MG63 (cell line): ENCODE results near the gene KMT2A. TPM values are rescaled to one million over a fixed set of nuclear protein-coding genes. Genes with fewer than 3 reads are reported as not detected.
"Not testable (repeated sequence)": the region's sequence is repeated elsewhere in the genome, so short reads cannot be mapped to it uniquely, and the experiment has no call there.

Experiments used
- DNase-seq: peaks from one replicate; pipeline ENCODE4 v3.0.0-alpha.2; 2020
- H3K27me3 ChIP-seq: fragments of 250-450 bp; sonication (Bioruptor Pico); 2 replicates; pipeline ENCODE4 v1.5.1; 2020; ENCODE audit warnings: mild to moderate bottlenecking, moderate library complexity
- H3K36me3 ChIP-seq: fragments of 250-450 bp; sonication (Bioruptor Pico); 2 replicates; pipeline ENCODE4 v1.5.1; 2020; ENCODE audit warnings: mild to moderate bottlenecking, moderate library complexity
- H3K4me3 ChIP-seq: fragments of 250-450 bp; sonication (Bioruptor Pico); 2 replicates; pipeline ENCODE4 v1.5.1; 2020; ENCODE audit warnings: mild to moderate bottlenecking, moderate library complexity
- H3K9me3 ChIP-seq: fragments of 250-450 bp; sonication (Bioruptor Pico); 2 replicates; pipeline ENCODE4 v1.5.1; 2020; ENCODE audit warnings: mild to moderate bottlenecking, moderate library complexity
- total RNA-seq: library from RNA; depleted of rRNA; stranded (reverse); fragments of >200 nt; shearing (Covaris generic); gene quantifications from 2 replicates; pipeline ENCODE4 v1.2.3, GENCODE V29; 2014; ENCODE audit warnings: low replicate concordance; rRNA removed

The KMT2A gene
- total RNA-seq = 6.5 and 11.9 TPM in 2 replicates

DNA sequence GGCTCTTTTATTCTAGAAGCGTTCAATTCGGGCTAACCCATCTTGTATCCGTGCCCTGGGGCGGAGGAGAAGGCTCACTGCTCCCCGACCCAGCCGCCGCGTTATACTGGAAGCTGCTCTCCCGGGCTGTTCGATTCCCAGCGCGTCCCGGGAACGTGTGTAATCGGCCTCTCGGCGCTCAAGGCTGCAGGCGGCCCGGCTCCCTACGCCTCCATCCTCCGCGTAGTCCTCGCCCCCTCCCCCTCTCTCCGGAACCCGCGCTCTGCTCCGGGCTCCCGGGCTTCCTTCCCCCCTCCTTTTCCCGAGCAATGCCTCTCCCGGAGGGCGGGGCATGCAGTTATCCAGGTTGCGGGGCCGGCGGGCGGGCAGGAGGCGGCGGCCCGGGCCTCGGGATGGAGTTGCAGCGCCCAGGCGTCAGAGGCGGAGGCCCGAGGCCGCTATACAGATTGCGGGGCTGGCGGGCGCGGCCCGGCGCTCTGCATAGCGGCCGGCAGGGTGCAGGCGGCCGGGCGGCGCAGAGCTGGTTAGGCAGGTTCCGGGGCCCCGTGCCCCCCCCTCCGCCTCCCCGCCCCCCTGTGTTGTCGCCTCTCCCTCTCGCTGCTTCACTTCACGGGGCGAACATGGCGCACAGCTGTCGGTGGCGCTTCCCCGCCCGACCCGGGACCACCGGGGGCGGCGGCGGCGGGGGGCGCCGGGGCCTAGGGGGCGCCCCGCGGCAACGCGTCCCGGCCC is at the start of gene KMT2A:
Gene KMT2A (plus strand): TSS at position 600 of the 732 bp plus-strand sequence. CDS start 21 bp downstream, at position 621.
- peak within 1 kb of the TSS; percentile 90 for H3K4me3 ChIP-seq
- DNase-seq = peak; percentile 98

GRCh38 chr11:118396097-118396501 is 40.2 kb upstream of the KMT2A start:
- Histone ChIP-seq H3K36me3 (peaks cover 33% of the 10 kb centered on the region), H3K9me3 (no peaks in the 10 kb centered on the region), H3K27me3 (no peaks in the 10 kb centered on the region; the same call in 1 of the 2 replicates), H3K4me3 (no peak overlapping the region)
- no peak for DNase-seq

More for the DNA sequence above, at the start of gene KMT2A:
- Histone ChIP-seq H3K27me3 (no peaks in the 10 kb centered on the region), H3K9me3 (no peaks in the 10 kb centered on the region), H3K36me3 (peaks cover 16% of the 10 kb centered on the region)

DNA sequence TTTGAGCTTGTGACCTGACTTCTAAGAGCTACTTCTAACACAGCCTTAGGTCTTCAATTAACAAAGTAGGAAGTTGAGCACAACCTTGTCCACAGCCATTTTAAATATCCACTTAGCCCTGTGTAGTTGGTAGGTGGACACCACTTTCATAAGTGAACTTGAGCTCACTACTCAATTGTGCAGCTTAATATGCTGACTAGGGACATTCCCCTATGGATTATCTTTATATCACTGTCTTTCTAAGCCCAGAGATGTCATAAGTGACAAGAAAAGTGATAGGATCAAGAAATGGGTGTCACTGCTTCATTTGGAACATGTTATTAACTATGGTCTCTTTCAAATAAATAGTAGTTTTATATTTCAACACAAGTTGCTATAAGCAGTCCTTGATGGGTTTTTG is 38.8 kb upstream of the KMT2A start:
- H3K9me3 ChIP-seq = no peaks in the 10 kb centered on the region
- no peak for DNase-seq
- no peaks in the 10 kb centered on the region; the same call in 1 of the 2 replicates for H3K27me3 ChIP-seq

GRCh38 chr11:118398791-118399559 is 37.3 kb upstream of the KMT2A start:
- Histone ChIP-seq H3K36me3 (peaks cover 20% of the 10 kb centered on the region), H3K27me3 (no peaks in the 10 kb centered on the region; the same call in 1 of the 2 replicates), H3K9me3 (no peaks in the 10 kb centered on the region), H3K4me3 (no peak overlapping the region)
- no peak for DNase-seq

More for the DNA sequence above, 38.8 kb upstream of the KMT2A start:
- Histone ChIP-seq H3K36me3 (peaks cover 26% of the 10 kb centered on the region), H3K4me3 (no peak overlapping the region)

DNA sequence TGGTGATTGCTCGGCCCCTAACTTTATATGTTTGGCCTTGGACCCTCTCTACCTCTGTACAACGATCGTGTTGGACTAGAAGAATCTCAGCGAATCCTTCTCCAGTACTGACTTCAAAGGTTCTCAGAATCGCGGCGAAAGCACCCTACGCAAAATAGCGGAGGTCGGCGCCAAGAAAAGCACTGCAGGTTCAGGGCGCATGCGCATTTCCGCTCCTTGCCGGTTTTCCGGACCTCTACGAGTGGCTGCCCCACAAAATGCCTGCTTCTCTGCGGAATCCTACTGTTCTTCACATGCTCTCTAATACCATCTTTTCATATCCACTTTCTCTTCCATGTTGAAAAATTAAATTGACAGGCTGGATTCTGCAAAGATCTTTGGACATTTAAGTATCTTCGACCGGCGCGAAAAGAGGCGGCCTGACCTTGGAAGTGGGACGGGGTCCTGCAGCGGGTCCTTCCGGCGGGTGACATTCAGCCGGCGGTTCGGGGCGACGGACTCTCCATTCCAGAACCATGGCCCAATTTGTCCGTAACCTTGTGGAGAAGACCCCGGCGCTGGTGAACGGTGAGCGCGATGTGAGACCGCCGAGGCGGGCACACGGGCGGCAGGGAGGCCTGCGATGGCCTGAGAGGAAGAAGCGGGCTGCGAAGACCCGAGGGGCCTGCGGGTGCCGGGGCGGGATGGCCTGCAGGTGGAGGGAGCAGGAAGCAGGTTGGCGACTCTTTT is 35.0 kb upstream of the KMT2A start, which contains the start of gene ATP5MG:
Gene ATP5MG (plus strand): TSS at position 456 of the 729 bp plus-strand sequence. CDS start 60 bp downstream, at position 516.
- peak; percentile 88 for DNase-seq
- Histone ChIP-seq H3K4me3 (peak within 1 kb of the TSS; percentile 92), H3K9me3 (no peaks in the 10 kb centered on the region), H3K36me3 (peaks cover 28% of the 10 kb centered on the region), H3K27me3 (no peaks in the 10 kb centered on the region; the same call in 1 of the 2 replicates)

DNA sequence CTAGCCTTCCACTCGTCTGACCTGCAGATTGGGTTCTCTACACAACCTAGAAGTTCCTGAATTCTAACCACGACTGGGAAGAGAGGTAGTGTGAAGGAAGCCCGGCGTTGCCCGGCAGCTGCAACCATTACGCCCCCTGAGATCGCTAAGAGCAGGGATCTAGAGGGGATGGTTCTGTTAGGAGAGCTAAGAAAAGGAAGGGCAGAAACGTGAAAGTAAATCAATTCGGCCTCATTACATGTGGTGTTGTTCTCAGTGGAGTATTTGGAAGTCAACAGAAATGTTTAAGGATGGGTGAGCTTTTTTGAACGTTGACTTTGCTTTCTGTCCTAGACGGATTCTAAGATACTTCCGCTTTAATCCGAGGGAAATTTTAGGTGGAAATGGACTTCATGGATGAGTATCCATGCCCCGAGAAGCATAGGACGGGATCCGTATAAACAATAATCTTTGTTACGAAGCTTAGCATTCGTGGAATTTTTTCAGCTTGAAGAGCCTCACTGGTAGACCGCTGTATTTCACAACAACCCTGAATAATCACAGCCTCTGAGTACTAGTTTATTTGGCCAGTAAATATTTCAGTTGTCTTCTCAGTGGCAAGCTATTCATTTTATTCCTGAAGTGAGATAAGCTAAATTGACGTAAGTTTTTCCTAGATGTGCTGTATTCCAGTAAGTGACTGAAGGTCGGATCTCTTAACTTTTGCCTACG is 34.3 kb upstream of the KMT2A start:
- peaks cover 32% of the 10 kb centered on the region for H3K36me3 ChIP-seq
- H3K27me3 ChIP-seq = no peaks in the 10 kb centered on the region; the same call in 1 of the 2 replicates
- no peak for DNase-seq
- no peaks in the 10 kb centered on the region for H3K9me3 ChIP-seq
- peak overlapping the region; percentile 92 for H3K4me3 ChIP-seq

DNA sequence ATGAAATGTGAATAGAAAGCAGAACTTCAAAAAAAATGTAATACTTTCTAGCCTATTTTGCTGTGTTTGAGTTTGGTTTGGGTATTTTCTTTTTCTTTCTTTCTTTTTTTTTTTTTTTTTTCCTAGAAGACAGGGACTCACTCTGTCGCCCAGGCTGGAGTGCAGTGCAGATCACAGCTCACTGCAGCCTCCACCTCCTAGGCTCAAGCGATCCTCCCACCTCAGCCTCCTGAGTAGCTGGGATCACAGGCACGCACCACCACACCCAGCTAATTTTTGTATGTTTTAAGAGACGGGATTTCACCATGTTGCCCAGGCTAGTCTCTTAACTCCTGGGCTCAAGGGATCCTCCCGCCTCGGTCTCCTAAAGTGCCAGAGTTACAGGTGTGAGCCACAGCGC is 33.7 kb upstream of the KMT2A start:
- DNase-seq = not testable (repeated sequence)
- H3K4me3 ChIP-seq = peak overlapping the region; percentile 92

GRCh38 chr11:118406599-118407166 is 29.6 kb upstream of the KMT2A start:
- Histone ChIP-seq H3K27me3 (no peaks in the 10 kb centered on the region), H3K36me3 (peaks cover 55% of the 10 kb centered on the region), H3K4me3 (no peak overlapping the region), H3K9me3 (no peaks in the 10 kb centered on the region)
- peak; percentile 18 for DNase-seq

More for the DNA sequence above, 33.7 kb upstream of the KMT2A start:
- not testable (repeated sequence) for H3K9me3 ChIP-seq, H3K27me3 ChIP-seq
- peaks cover 37% of the 10 kb centered on the region for H3K36me3 ChIP-seq

GRCh38 chr11:118410055-118410745 is 26.1 kb upstream of the KMT2A start:
- peaks cover 45% of the 10 kb centered on the region for H3K36me3 ChIP-seq
- DNase-seq = no peak
- H3K9me3 ChIP-seq = no peaks in the 10 kb centered on the region
- H3K4me3 ChIP-seq = no peak overlapping the region
- no peaks in the 10 kb centered on the region for H3K27me3 ChIP-seq

GRCh38 chr11:118411530-118411929 is 24.8 kb upstream of the KMT2A start:
- no peaks in the 10 kb centered on the region for H3K9me3 ChIP-seq
- DNase-seq = no peak
- no peak overlapping the region for H3K4me3 ChIP-seq
- peaks cover 34% of the 10 kb centered on the region for H3K36me3 ChIP-seq
- no peaks in the 10 kb centered on the region for H3K27me3 ChIP-seq

DNA sequence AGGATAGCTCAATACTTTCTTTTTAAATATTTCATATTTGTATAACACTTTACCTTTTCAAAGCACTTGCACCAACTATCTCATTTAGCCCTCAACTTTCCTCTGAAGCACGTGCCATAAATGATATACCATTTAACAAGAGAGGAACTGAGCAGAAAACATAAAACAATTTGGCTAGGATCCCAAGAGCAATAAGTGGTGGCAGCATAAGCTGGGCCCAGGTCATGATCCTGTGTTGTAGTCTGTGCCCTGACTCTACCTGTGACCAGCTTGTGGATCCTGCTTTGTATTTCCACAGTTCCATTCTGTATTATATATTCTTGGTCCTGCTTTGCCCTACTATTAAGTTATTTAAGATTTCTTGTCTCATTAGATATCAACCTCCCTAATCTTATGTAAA is 23.4 kb upstream of the KMT2A start:
- no peak overlapping the region for H3K4me3 ChIP-seq
- H3K9me3 ChIP-seq = no peaks in the 10 kb centered on the region
- no peak for DNase-seq
- H3K36me3 ChIP-seq = peaks cover 23% of the 10 kb centered on the region
- H3K27me3 ChIP-seq = no peaks in the 10 kb centered on the region

DNA sequence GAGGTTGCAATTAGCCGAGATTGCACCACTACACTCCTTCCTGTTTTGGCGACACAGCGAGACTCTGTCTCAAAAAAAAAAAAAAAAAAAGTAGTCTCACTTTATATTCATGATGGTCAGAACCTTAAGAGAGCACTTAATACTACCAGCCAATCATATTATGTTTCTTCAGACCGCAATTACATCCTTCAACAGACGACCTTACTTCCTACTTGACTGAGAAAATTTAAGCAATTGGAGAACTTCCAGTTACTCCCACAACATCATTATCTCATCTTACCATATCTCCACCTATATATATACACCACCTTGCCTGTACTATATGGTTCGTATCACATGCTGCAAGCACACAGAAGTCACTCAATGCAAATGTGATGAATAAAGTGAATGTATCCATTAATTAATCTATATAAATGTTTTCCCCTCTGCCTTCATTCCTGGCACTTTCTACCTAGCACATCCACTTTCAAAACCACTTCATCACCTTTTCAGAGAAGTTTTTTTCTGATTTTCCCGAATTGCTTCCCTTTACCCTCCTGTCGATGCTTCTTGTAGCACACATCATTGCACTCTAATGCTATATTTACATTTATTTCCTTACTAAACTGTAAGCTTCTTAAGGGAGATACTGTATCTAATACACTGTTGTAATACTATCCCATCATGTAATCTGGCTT is 21.1 kb upstream of the KMT2A start:
- Histone ChIP-seq H3K36me3 (peaks cover 7% of the 10 kb centered on the region), H3K9me3 (no peaks in the 10 kb centered on the region), H3K4me3 (no peak overlapping the region), H3K27me3 (no peaks in the 10 kb centered on the region)
- DNase-seq = no peak

DNA sequence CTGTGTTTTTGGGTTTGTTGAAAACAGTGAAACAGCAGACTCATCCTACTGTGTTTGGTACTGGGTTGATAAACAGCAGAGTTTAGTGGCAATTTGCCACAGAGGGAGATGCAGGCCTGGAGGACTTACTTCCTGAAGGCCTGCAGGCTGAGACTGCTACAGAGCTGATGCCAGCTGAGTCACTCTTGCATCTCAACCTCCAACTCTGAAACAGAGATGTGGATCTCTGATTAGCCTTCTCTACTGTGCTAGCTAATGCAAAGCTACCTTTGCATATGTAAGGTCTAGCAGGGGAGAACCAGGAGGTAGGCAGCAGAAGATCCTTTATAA is 20.6 kb upstream of the KMT2A start:
- H3K27me3 ChIP-seq = no peaks in the 10 kb centered on the region
- H3K9me3 ChIP-seq = no peaks in the 10 kb centered on the region
- H3K4me3 ChIP-seq = no peak overlapping the region
- H3K36me3 ChIP-seq = peaks cover 7% of the 10 kb centered on the region
- peak; percentile 91 for DNase-seq

GRCh38 chr11:118416900-118417299 is 19.4 kb upstream of the KMT2A start:
- H3K4me3 ChIP-seq, DNase-seq, H3K27me3 ChIP-seq, H3K36me3 ChIP-seq, H3K9me3 ChIP-seq: not testable (repeated sequence)

DNA sequence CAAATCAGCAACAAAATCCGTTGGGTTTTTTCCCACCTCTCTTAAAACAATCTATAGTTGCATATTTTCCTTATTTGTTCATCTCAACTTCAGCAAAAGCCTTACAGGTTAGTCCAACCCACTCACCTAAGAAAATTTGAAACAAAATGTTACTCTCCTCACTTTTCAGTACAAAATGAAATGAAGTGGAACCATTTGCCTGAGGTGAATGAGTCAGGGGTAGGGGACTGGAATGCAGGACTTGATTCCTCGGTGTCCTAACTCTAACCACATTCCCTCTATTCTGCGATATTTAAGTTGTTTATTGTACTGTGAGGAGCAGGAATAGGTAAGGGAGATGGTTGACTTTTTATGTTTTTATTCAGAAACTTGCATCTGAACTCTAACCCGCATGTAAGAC is 18.5 kb upstream of the KMT2A start:
- H3K9me3 ChIP-seq = no peaks in the 10 kb centered on the region
- H3K36me3 ChIP-seq = peaks cover 7% of the 10 kb centered on the region
- no peak overlapping the region for H3K4me3 ChIP-seq
- DNase-seq = no peak
- no peaks in the 10 kb centered on the region for H3K27me3 ChIP-seq
